Left forelimb (tissue), 1 donor: Measurements from ENCODE around the gene ST3GAL3.

Experiments used
- DNase-seq: peaks from one replicate; pipeline ENCODE4 v3.0.0-alpha.2; 2018; ENCODE audit warnings: low spot score

The ST3GAL3 gene

DNA sequence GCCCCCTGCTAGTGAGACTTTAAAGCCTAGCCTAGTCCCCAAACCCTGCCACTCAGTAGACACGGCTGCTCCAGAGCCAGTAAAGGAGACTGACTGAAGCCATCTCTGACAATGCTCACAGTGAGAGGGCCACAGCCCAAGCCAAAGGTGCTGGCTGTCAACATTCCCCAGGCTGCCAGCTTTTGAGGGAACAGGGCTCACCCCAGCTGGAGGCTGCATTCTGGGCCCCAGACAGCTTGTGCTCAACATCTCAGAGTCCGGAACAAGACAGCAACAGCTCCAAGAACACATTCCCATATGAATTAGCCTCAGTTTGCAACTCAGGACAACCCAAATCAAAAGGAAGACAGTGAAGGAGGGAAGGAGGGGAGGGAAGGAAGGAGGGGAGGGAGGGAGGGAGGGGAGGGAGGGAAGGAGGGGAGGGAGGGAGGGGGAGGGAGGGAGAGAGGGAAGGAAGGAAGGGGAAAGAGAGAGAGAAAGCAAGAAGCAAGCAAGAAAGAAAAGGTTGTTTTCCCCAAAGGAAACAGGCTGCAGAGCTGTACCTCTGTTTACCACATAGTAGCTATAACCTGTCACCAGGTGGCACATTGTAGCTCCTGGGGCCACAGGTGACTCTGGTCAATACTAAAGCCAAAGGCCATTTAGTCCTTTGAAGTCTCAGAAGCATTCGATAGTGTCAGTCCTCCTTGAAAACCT is 231.7 kb downstream of the ST3GAL3 start:
- DNase-seq = no peak

DNA sequence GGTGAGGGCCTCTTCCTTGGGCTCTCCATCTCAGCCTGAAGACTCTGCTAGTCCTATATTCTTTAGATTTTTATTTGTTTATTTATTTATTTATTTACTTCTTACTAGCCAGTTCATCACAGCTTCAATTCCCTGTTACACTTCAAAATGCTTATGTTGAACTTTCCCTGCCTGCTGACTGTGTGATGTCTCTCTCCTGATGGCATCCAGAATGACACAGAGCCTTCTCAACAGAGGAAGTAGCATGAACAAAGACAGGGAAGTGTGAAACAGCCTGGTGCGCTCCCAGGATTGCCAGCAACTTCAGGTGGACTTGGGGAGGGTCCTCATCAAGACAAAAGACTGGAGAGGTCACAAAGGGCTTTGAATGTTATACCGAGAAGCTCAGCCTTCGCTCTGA is 235.1 kb downstream of the ST3GAL3 start:
- DNase-seq = no peak

DNA sequence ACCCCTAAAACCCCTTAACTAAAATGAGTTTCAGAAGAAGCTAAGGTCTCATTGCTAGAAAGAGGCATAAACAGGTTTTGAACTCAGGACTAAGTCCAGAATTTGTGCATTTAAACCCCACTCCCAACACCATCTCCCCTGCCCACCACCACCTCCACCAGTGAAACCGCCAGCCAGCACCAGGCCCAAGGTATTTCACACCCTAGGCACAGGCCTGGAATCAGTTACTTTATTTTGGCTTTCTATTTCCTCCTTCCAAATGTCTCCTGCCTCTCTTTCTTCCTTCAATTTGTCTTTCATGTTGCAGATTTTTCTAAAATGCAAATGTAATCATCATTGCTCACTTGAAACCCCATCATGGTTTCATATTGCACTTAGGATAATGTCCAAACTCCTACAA is 237.5 kb downstream of the ST3GAL3 start:
- no peak for DNase-seq

DNA sequence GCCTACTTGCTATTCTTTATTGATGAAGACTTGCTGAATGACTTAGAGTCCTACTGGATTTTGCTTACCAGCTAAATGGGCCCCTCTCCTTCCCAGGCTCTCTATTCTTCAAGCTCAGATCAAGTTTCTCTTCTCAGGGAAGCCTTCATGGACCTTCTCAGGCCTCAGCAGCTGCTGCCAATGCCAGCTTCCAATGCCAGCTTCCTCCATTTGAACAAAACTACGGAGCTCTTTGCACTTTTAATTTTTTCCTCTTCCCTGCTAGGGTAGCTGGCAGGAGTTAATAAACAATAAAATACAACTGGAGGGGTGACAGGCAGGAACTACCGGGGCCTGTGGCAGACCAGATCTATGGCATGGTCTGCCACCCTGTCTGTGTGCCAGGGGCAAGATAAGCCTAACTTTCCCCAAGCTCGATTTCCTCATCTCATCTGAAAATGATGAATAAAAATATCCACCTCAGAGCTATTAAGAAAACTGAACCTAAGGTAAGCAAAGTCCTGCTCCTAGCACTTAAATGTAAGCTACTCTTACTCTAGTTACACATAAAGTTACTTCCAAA is 238.4 kb downstream of the ST3GAL3 start:
- DNase-seq = no peak

DNA sequence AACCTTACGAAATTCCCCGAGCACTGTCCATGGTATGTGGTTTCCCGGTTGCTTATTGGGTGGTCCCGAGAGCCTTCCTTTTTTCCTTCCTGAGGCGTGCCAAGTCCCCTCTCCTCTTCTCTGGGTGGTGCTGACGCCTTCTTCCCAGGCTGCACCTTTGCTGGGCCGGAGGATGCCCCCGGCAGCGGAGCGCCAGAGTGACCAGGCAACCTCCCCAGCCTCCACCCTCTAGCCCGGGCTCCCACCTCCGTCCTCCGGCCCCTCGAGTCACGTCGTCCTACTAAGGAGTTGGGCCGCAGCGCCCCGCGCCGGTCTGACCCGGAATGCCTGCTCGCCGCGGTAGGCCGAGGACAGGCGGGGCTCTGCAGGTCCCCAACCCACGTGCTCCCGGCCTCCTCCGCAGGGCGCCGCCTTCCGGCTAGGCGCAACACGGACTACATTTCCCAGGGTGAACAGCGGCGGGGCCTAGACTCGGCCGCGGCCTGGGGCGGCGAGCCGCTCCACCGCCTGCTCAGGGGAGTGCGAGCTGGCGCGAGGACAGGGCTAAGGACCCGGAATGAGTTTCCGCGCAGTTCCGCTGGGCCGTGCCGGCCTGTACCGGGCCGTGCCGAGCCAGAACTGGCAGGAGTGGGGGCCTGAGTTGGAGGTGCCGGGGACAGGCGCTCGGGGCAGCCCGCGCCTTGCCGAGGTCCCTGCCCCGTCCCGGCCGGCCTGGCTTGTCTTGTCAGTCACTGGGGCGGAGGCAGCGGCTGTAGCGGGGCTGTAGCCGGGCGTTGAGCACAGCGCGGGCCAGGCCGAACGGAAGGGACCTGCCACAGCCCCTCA is 239.1 kb downstream of the ST3GAL3 start, which contains the start of gene IPO13:
IPO13 (plus strand) TSS at position 715 of the 825 bp plus-strand sequence. CDS start 651 bp downstream, outside the sequence.
- DNase-seq = peak; percentile 99

DNA sequence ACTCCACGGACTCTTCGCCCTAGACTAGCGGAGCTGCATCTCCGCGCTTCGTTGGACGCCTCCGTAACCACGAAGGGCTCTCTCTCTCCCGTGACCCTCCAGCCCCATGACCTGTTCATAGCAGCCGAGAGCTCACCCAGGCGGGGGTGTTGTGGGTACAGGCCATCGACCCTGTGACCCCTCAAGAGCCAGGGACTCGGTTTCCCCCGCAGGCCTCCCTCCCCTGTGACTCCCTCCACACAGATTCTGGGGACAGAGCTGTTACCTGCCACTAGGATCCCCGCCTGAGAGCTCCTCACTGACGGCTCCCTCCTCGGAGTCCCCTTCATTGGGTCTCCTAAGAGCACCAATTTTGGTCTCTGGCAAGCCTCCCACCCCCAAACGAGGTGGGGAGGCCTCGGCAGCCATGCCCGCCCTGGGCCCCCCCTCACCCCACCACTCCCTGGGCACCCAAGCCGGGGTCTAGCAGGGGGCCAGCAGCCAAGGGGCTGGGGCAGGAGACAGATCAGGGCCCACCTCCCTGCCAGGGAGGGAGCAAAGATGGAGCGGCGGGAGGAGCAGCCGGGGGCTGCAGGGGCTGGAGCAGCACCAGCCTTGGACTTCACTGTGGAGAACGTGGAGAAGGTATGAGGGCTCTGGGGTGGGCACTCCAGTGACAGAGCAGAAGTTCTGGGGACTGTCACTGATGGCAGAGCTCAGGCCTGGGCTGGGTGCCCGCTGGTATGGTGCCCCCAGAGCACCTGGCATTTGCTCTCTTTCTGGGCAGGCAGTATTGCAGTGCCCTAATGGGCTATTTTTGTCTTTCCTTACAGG is 239.9 kb downstream of the ST3GAL3 start:
- no peak for DNase-seq

DNA sequence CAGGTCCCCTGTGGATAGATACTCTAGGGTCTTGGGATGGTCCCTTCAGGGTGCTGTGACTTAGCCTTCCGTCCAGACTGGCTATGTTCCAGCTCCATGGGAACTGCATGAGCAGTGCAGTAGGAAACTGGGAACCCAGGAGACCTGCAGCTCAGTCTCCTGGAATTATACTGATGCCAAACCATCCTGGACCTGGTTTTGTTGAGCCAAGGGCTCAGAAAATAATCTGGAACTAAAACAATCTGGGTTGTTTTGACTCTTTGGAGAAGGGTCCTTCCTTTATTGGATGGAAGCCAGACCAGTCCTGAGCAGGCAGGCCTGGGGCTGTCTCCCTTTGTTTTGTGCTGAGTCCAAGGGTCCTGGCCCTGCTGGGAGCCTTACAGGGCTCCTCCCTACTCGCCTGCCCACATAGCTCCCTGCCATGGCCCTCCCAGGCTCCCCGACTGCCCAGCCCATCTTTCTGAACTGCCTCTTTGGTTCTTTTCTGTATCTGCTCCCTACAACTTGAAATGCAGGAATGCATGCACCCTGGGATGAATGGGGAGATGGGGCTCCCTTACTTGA is 240.6 kb downstream of the ST3GAL3 start:
- DNase-seq = no peak

DNA sequence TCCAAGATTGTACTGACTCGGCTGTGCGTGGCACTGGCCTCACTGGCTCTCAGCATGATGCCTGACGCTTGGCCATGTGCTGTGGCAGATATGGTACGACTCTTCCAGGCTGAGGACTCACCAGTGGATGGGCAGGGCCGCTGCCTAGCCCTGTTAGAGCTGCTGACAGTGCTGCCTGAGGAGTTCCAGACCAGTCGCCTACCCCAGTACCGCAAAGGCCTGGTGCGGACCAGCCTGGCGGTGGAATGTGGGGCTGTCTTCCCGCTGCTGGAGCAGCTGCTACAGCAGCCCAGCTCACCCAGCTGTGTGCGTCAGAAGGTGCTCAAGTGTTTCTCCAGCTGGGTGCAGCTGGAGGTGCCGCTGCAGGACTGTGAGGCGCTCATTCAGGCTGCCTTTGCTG is 242.3 kb downstream of the ST3GAL3 start:
- no peak for DNase-seq

DNA sequence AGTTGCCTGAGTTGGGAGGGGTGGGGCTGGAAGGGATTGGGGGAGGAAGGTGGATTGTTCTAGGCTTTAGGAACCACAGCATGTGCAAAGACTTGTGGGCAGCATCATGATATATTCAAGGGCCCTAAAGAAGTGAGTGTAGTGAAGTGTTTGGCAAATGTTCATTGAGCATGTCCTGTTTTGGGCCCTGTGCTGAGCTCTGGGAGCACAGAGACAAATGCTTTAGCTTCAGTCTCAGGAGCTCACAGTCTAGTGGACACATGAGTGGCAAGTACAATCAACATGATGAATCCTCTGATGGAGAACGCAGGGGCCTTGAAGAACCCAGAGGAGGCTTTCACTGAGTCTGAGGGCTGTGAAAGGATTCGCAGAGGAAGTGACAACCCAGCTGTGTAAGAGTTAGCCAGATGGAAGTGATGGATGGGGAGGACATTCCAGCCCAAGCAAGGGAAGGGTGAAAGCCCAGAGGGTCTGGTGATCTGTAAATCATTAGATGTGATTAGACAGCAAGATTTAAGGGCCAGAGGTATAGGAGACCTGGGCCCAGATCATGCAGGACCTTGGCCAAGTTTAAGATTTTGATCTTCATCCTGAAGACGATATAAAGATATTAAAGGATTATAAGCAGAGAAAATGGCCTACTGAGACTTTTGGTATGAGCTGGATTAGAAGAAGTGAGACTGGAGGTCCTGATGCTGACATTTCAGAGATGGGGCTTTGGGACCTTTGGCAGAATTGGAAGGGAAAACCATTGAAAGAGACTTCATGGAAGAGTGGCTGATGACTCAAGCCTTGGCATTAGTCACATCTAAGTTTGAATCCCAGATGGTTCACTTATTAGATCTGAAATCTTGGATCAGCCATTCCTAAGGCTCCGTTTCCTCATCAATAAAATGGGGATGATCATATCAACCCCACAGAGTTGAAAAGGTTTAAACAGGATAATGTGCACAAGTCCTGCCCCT is 244.0 kb downstream of the ST3GAL3 start:
- DNase-seq = no peak

DNA sequence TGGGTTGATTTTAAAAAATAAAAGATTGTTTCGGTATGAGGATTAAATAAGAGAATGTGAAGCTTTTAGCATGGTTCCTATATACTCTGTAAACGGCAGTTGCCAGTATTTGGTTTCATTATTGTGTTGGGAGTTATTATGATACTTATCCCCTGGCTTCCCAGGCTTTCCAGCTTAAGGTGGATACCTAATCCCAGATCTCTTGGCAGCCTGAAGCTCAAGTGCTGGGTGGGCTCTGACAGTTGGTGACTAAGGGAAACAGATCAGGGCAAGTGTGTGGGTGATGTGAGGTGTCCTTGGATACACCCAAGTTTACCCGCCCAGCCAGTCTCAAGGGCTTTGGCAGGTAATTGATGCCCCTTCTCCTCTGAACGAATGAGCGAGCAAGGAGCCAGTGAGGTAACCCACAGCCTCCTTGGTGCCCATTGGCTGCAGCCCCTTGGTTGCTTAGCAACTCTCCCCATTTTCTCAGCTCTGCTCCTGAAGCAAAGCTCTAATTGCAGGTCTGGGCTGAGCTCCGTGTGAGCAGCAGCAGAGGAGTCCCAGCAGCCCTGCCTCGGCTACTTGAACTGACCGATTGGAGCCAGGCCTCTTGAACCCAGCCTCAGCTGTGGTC is 245.5 kb downstream of the ST3GAL3 start:
- no peak for DNase-seq

DNA sequence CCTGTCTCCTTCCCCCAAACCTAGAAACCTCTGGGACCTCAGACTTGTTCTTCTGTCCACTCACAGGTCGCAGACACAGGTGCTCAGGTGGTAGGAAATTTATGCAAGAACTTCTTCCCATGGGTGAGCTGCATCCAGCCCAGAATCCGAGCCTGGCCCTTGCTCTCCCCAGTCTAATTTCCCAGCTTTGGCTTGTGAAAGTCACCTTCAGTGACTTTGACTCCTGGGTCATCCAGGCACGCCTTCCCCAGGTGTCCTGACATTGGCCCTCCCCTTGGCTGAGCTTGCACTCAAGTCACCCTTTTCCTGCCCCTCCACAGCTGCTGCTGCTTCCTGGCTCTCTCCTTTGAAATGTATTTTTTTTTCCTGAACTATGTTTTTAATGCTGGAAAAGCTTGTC is 246.0 kb downstream of the ST3GAL3 start:
- DNase-seq = no peak

DNA sequence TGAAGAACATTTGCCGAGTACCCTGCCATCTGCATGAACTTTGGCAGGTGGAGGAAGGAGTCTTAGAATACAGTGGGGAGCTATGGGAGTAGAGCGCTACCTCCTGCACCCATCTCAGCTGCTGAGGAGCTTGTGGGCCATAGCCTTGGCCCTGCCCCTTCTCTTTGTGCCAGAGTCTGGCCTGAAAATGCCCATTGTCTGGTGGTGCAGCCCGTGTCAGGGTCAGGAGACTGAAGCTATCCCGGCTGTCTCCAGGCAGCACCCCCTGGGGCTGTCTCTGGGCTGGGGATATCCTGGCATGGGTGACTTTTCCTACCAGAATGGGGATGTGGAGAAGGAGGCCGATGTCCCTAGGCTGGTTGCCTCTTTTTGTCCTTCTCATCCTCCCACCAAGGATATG is 246.7 kb downstream of the ST3GAL3 start:
- no peak for DNase-seq

DNA sequence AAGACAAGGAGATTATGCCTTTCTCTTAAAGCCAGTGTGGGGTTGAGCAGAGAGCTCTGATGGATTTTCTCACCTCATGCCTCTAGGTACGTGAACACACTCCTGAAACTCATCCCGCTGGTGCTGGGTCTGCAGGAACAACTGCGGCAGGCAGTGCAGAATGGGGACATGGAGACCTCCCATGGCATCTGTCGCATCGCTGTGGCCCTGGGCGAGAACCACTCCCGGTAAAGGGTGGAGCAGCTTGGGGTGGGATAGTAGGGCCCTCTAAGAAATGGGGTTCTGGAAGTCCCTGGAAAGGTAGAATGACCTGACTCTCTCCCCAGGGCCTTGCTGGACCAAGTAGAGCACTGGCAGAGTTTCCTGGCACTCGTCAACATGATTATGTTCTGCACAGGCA is 248.9 kb downstream of the ST3GAL3 start:
- DNase-seq = no peak

DNA sequence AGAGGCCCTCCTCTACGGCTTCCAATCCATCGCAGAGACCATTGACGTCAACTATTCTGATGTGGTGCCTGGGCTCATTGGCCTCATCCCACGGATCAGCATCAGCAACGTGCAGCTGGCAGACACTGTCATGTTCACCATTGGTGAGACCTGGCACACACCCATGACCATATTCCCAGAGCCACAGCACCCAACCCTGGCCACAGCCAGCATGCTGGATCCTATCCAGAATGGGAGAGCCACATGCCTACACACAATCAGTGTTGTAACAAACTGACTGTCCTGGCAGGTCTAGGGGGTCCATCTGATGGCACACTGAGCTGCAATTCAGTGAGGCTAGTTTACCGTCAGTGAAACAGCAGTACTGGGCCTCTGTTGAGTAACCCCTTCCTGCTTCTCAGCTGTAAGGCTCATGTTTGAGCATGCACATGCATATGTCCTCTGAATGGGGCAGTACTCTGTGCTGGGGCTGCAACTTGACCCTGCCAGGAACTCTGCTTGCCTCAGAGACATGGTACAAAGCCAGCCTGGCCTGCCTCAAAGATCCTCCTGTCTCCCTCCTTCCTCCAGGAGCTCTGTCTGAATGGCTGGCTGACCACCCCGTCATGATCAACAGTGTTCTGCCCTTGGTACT is 250.2 kb downstream of the ST3GAL3 start:
- DNase-seq = no peak

DNA sequence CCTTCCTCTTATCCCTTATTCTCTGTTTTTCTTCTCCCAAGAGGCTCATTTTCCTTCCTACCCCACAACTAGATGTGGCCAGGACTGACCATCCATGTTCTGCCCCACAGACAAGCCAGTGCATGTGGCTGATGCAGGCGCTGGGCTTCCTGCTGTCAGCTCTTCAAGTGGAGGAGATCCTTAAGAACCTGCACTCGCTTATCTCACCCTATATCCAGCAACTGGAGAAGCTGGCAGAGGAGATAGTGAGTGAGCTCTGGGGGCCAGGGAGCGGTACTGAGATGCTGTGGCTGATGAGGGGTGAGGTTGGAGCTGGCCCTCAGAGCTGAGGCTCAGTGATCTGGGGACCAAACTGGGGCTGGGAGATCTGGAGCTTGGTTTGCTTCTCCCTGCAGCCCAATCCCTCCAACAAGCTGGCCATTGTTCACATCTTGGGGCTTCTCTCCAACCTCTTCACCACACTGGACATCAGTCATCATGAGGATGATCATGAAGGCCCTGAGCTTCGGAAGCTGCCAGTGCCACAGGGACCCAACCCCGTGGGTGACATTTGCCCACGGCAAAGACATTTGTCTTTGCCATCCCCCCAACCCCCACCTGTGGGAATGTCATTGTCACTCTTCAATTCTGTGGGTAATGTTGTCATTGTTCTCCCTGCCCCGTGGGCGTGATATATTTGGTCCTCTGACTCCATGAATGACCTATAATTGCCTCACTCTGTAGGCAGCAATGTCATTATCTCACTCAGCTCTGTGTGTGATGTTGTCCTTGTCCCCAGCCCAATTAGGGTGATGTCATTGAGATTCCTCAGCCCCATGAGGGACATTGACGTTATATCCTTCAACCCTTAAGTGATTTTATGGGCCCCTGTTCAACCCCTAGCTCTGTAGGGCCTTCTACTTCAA is 251.3 kb downstream of the ST3GAL3 start:
- no peak for DNase-seq

DNA sequence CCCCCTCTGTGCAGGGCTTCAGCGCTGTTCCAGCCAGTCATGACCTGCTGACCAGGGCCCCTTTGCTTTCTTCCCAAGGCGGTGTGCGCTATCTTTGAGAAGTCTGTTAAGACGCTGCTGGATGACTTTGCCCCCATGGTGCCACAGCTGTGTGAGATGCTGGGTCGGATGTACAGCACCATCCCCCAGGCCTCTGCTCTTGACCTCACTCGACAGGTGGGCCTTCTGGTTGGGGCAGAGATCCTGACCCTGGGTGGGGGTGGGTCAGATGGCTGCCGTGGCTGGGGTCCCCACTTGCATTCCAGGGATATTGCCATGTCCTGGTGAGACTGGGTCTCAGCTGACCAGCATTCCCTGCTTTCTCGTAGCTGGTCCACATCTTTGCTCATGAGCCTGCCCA is 253.5 kb downstream of the ST3GAL3 start:
- DNase-seq = no peak

DNA sequence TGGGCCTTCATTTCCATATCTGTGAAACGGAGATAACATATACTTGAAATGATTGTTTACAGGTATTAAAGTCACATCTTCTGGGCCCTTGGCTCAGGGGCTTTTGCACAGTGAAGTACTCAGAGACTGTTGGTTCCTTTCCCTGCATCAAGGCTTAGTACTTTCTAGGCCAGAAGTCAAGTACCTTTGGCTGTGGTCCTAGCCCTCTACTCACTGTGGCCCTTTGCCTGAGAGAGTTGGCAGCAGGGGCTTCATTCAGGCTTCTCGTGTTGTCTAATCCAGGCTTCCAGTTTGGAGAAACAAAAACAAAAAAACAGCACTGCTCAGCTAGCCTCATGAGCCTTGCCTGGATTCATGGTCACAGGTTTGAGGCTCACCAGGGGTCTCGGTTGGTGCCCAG is 254.4 kb downstream of the ST3GAL3 start:
- DNase-seq = no peak

DNA sequence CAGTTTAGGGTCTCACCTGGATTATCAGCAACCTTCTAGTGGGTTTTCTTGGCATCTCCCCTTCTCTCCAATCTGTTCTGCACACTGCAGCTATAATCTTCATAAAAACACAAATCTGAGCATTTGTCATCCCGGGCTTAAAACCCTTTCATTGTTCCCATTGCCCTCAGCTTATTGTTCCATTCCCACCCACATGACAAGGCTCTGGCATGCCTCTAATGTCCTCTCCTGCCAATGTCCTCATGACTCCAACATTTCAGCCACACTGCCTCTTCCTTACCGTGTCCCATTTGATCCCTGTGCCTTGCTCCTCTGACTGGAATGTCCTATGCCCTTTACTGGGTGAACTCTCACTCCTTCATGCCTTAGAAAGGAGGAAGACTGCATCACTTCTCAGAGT is 255.0 kb downstream of the ST3GAL3 start:
- DNase-seq = no peak

DNA sequence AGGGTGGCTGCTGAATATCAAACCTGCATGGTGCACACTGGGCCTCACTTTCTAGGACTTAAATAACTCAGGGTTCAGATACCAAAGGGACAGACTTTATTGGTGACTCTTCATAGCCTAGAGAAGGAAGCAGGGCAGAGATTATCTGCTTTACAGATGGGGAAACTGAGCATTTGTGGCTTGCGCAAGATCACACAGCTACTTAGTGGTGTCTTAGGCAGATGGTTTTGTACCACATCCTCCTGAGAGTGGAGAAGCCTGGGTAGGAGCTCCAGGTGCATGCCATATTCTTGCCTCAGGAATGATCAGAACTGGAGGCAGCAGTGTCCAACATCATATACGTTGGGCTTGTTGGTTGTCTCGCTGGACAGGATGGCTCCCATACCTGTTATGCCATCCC is 255.7 kb downstream of the ST3GAL3 start:
- DNase-seq = no peak
